Measurements from ENCODE around the gene GABRE. TPM values are rescaled to one million over a fixed set of nuclear protein-coding genes. Genes with fewer than 3 reads are reported as not detected.

The GABRE gene
- total RNA-seq, 4 donors from 2014 or later: 2.6 to 21.2 (median 7.1) TPM

GRCh38 chrX:151981129-151981528 is 6.7 kb upstream of the GABRE start:
- Histone ChIP-seq H3K36me3 (no peaks in the 10 kb centered on the region), H3K4me3 (no peak overlapping the region), H3K27ac (no peak overlapping the region), H3K4me1 (peaks cover 0 to 7% (median 0%) of the 10 kb centered on the region in 3 donors), H3K27me3 (no peaks in the 10 kb centered on the region), H3K9me3 (no peaks in the 10 kb centered on the region)
- no peak for ATAC-seq
- no CpG with 5 or more reads among the region's 2 CpGs for WGBS, 2 donors (ENCODE audit: low coverage in 1 of 2)
- no peak for TF ChIP-seq POLR2A (IDR thresholded peaks at IDR 0.05)

- WGBS, 2 donors (ENCODE audit: low coverage in 1 of 2): 89% methylated on average over 1 of the region's 1 CpG; no CpG with 5 or more reads in 1 of the 2 donors
- Histone ChIP-seq H3K4me3 (no peak overlapping the region), H3K4me1 (peaks cover 0 to 7% (median 0%) of the 10 kb centered on the region in 3 donors), H3K27ac (no peak overlapping the region), H3K27me3 (no peaks in the 10 kb centered on the region), H3K36me3 (no peaks in the 10 kb centered on the region), H3K9me3 (no peaks in the 10 kb centered on the region)
- no peak for TF ChIP-seq POLR2A (IDR thresholded peaks at IDR 0.05)
- no peak for TF ChIP-seq POLR2AphosphoS5 (IDR thresholded peaks at IDR 0.05)
- no peak for TF ChIP-seq EP300 (IDR thresholded peaks at IDR 0.05)
- TF ChIP-seq CTCF (IDR thresholded peaks at IDR 0.05): no peak
- no peak for ATAC-seq
Measured at GRCh38 chrX:151977923-151978322, 3.4 kb upstream of the GABRE start.

- WGBS, 2 donors (ENCODE audit: low coverage in 1 of 2): 36 to 41% methylated on average over 3 to 5 of the region's 5 CpGs
- Histone ChIP-seq H3K27me3 (no peaks in the 10 kb centered on the region), H3K36me3 (no peaks in the 10 kb centered on the region), H3K4me1 (peaks cover 0 to 3% (median 0%) of the 10 kb centered on the region in 3 donors), H3K4me3 (no peak overlapping the region), H3K9me3 (no peaks in the 10 kb centered on the region), H3K27ac (no peak overlapping the region)
- no peak for ATAC-seq
- TF ChIP-seq POLR2A (IDR thresholded peaks at IDR 0.05) (no peak), POLR2AphosphoS5 (IDR thresholded peaks at IDR 0.05) (no peak), CTCF (IDR thresholded peaks at IDR 0.05) (no peak), EP300 (IDR thresholded peaks at IDR 0.05) (no peak)
Measured at GRCh38 chrX:151977009-151977408, 2.5 kb upstream of the GABRE start.

- Histone ChIP-seq H3K27me3 (no peaks in the 10 kb centered on the region), H3K4me1 (no peaks in the 10 kb centered on the region), H3K4me3 (no peak overlapping the region), H3K27ac (no peak overlapping the region), H3K36me3 (no peaks in the 10 kb centered on the region), H3K9me3 (no peaks in the 10 kb centered on the region)
- WGBS, 2 donors (ENCODE audit: low coverage in 1 of 2): 75% methylated on average over 2 of the region's 5 CpGs; no CpG with 5 or more reads in 1 of the 2 donors
- TF ChIP-seq POLR2A (IDR thresholded peaks at IDR 0.05) (no peak), CTCF (IDR thresholded peaks at IDR 0.05) (no peak), POLR2AphosphoS5 (IDR thresholded peaks at IDR 0.05) (no peak), EP300 (IDR thresholded peaks at IDR 0.05) (no peak)
- ATAC-seq: no peak
Measured at GRCh38 chrX:151975736-151976275, 1.3 kb upstream of the GABRE start.

- no peaks in the 10 kb centered on the region for H3K9me3 ChIP-seq
- peak overlapping the region in 1 of 2 donors; percentile 60 for H3K4me3 ChIP-seq
- H3K4me1 ChIP-seq: no peaks in the 10 kb centered on the region
- 33 to 63% methylated on average over 1 to 2 of the region's 8 CpGs for WGBS, 2 donors (ENCODE audit: low coverage in 1 of 2)
- no peaks in the 10 kb centered on the region for H3K36me3 ChIP-seq
- no peaks in the 10 kb centered on the region for H3K27me3 ChIP-seq
- no peak for ATAC-seq
- TF ChIP-seq POLR2AphosphoS5 (IDR thresholded peaks at IDR 0.05): no peak
- TF ChIP-seq EP300 (IDR thresholded peaks at IDR 0.05): no peak
- TF ChIP-seq CTCF (IDR thresholded peaks at IDR 0.05): no peak
- TF ChIP-seq POLR2A (IDR thresholded peaks at IDR 0.05): no peak
- peak overlapping the region in 1 of 4 donors; percentile 83 for H3K27ac ChIP-seq
Measured at GRCh38 chrX:151975228-151975593, 735 bp upstream of the GABRE start.
